ENCODE data around the gene CLTC. TPM values are rescaled to one million over a fixed set of nuclear protein-coding genes. Genes with fewer than 3 reads are reported as not detected.
A peak's percentile ranks its signal among the peaks of the same experiment; 100 is the strongest.

The CLTC gene
- total RNA-seq, 1 experiment from 2014 or later: 254 TPM

- peaks cover 0 to 2% (median 0%) of the 10 kb centered on the region in 3 experiments; a peak in 4 of 7 replicates for H3K36me3 Mint-ChIP-seq (ENCODE audit: insufficient read depth in 1 of 3, low read depth in 3 of 3)
- Histone ChIP-seq H2BK20ac (ENCODE audit: low read depth, low read length, poor library complexity, severe bottlenecking) (no peak overlapping the region), H3K9ac (ENCODE audit: extremely low read depth, insufficient read length, low read length) (no peak overlapping the region), H3K9me3 (ENCODE audit: control insufficient read depth, low read depth, low read length) (no peaks in the 10 kb centered on the region), H3K14ac (ENCODE audit: insufficient read depth, low read length) (no peak overlapping the region), H2BK12ac (ENCODE audit: insufficient read length, low read depth, low read length) (no peak overlapping the region), H3K27ac (ENCODE audit: insufficient read length, low read depth, low read length) (no peak overlapping the region), H2AK5ac (ENCODE audit: insufficient read length, low read length) (no peak overlapping the region), H3T11ph (ENCODE audit: low read length) (no peak overlapping the region), H3K18ac (ENCODE audit: insufficient read length, low read depth, low read length) (no peak overlapping the region), H3K27me3 (ENCODE audit: insufficient read depth, low read length) (no peaks in the 10 kb centered on the region), H2BK5ac (ENCODE audit: insufficient read length, low read length) (no peak overlapping the region), H3K23me2 (ENCODE audit: insufficient read length, low read depth, low read length, poor library complexity, severe bottlenecking) (peaks cover 5% of the 10 kb centered on the region), H3K4me1 (ENCODE audit: insufficient read depth, low read length) (no peaks in the 10 kb centered on the region), H4K5ac (ENCODE audit: insufficient read length, low read depth, low read length) (no peak overlapping the region), H3K56ac (ENCODE audit: insufficient read length, low read depth, low read length) (no peak overlapping the region), H2BK120ac (ENCODE audit: low read depth, low read length, poor library complexity, severe bottlenecking) (no peak overlapping the region), H3K4ac (ENCODE audit: low read depth, low read length) (no peak overlapping the region), H2AFZ (ENCODE audit: low read length) (no peak overlapping the region), H4K20me1 (ENCODE audit: control insufficient read depth, insufficient read depth, insufficient read length) (no peaks in the 10 kb centered on the region), H3K79me2 (ENCODE audit: insufficient read depth, low read length) (peaks cover 19% of the 10 kb centered on the region), H4K91ac (ENCODE audit: insufficient read length, low read depth, low read length) (no peak overlapping the region), H3K4me2 (ENCODE audit: insufficient read depth, insufficient read length, low read length) (no peak overlapping the region), H3K79me1 (ENCODE audit: insufficient read depth, low read depth, low read length, poor library complexity, severe bottlenecking) (no peaks in the 10 kb centered on the region), H4K8ac (replicated peaks; ENCODE audit: insufficient read length, low read depth, low read length) (no peak overlapping the region), H3K23ac (ENCODE audit: insufficient read length, low read depth, low read length) (no peak overlapping the region), H2BK15ac (ENCODE audit: low read depth, low read length) (no peak overlapping the region)
- H3K4me1 Mint-ChIP-seq: peaks cover 28 to 30% of the 10 kb centered on the region in 2 experiments
- no peaks in the 10 kb centered on the region for H3K27me3 Mint-ChIP-seq (ENCODE audit: low read depth)
- no peak for DNase-seq
- peak overlapping the region; percentile 95 to 98; a peak in 2 of 5 replicates for H3K4me3 Mint-ChIP-seq
- H3K27ac Mint-ChIP-seq: no peak overlapping the region
- no peaks in the 10 kb centered on the region for H3K9me3 Mint-ChIP-seq
- TF ChIP-seq CTCF (conservative IDR thresholded peaks at IDR 0.05): no peak
- no CpG with 5 or more reads among the region's 1 CpG for WGBS (ENCODE audit: extremely low coverage, insufficient read length, low lambda C conversion rate)
These were observed 2.5 kb upstream of the CLTC start for GRCh38 chr17:59617156-59617732.

Data from H9 (cell line).